Smooth muscle cell (in vitro differentiated cells): ENCODE data around the gene FXYD1. TPM values are rescaled to one million over a fixed set of nuclear protein-coding genes. Genes with fewer than 3 reads are reported as not detected.

Experiments used
- DNase-seq: peaks from one replicate; lab custom pipeline; 2025; ENCODE audit not compliant: unreplicated experiment; lab: John Stamatoyannopoulos, UW
- H2AFZ ChIP-seq: fragments of 200-600 bp; sonication (generic); 2 replicates; pipeline ENCODE4 v1.6.0; 2016; ENCODE audit warnings: antibody characterized with exemption, low read depth, mild to moderate bottlenecking
- H3F3A ChIP-seq: fragments of 200-600 bp; sonication (generic); 2 replicates; pipeline ENCODE4 v1.6.0; 2017; ENCODE audit warnings: antibody characterized with exemption, low read depth
- H3K27ac ChIP-seq: fragments of 200-600 bp; sonication (generic); 2 replicates; pipeline ENCODE4 v1.5.1; 2016; ENCODE audit warnings: low read depth, mild to moderate bottlenecking
- H3K27me3 ChIP-seq: fragments of 200-600 bp; sonication (generic); 2 replicates; pipeline ENCODE4 v1.6.1; 2016; ENCODE audit warnings: low read depth, mild to moderate bottlenecking
- H3K36me3 ChIP-seq: fragments of 200-600 bp; sonication (generic); 2 replicates; pipeline ENCODE4 v1.5.1; 2016; ENCODE audit warnings: low read depth
- H3K4me1 ChIP-seq: fragments of 200-600 bp; sonication (generic); 2 replicates; pipeline ENCODE4 v1.5.1; 2016; ENCODE audit warnings: low read depth
- H3K4me2 ChIP-seq: fragments of 200-600 bp; sonication (generic); 2 replicates; pipeline ENCODE4 v1.6.0; 2016; ENCODE audit warnings: mild to moderate bottlenecking
- H3K4me3 ChIP-seq: fragments of 200-600 bp; sonication (generic); 2 replicates; pipeline ENCODE4 v1.5.1; 2016; ENCODE audit warnings: mild to moderate bottlenecking
- H3K79me2 ChIP-seq: fragments of 200-600 bp; sonication (generic); 2 replicates; pipeline ENCODE4 v1.6.0; 2016; ENCODE audit warnings: low read depth, mild to moderate bottlenecking
- H3K9ac ChIP-seq: fragments of 200-600 bp; sonication (generic); 2 replicates; pipeline ENCODE4 v1.6.0; 2016; ENCODE audit warnings: low read depth
- H3K9me3 ChIP-seq: fragments of 200-600 bp; sonication (generic); replicated peaks from 2 replicates; pipeline ENCODE4 v1.5.1; 2016; ENCODE audit warnings: low read depth
- H4K20me1 ChIP-seq: fragments of 200-600 bp; sonication (generic); 2 replicates; pipeline ENCODE4 v1.6.0; 2016; ENCODE audit warnings: low read depth
- CTCF ChIP-seq: fragments of 200-600 bp; sonication (generic); IDR thresholded peaks from 2 replicates; pipeline ENCODE4 v1.5.1; 2017; ENCODE audit warnings: borderline replicate concordance, mild to moderate bottlenecking, antibody characterized with exemption; ENCODE audit not compliant: insufficient read depth, poor library complexity, severe bottlenecking
- WGBS: methylation state at CpG from one replicate; pipeline ENCODE4 v1.1.7; 2016; ENCODE audit warnings: low lambda C conversion rate; 5-methylcytosine and 5-hydroxymethylcytosine counted together
- polyA plus RNA-seq: library from polyadenylated mRNA; unstranded; fragments of >200 nt; fragmentation: Nextera tagmentation; extraction: Ambion mirVana; gene quantifications from 2 replicates; pipeline ENCODE4 v1.2.1, GENCODE V29; 2016
- total RNA-seq: library from RNA; depleted of rRNA; stranded (reverse); fragments of >200 nt; gene quantifications from 2 replicates; pipeline ENCODE4 v1.2.3, GENCODE V29; 2014

FXYD1 gene
- total and polyA plus RNA-seq, 2 experiments from 2014 or later = 2.7 to 3.2 TPM

GRCh38 chr19:35122687-35123551 lies 15.7 kb upstream of the FXYD1 start:
- Histone ChIP-seq H3K9me3 (no peaks in the 10 kb centered on the region), H3K9ac (no peak overlapping the region), H3K27me3 (no peaks in the 10 kb centered on the region), H3K4me2 (no peak overlapping the region), H3K27ac (no peak overlapping the region), H3K79me2 (no peaks in the 10 kb centered on the region), H4K20me1 (no peaks in the 10 kb centered on the region), H2AFZ (no peak overlapping the region), H3K36me3 (no peaks in the 10 kb centered on the region), H3K4me1 (peaks cover 10% of the 10 kb centered on the region), H3K4me3 (no peak overlapping the region), H3F3A (no peaks in the 10 kb centered on the region)
- WGBS = 82% methylated on average over 17 of the region's 19 CpGs
- TF ChIP-seq CTCF = no peak
- no peak for DNase-seq

GRCh38 chr19:35123573-35123972 lies 15.1 kb upstream of the FXYD1 start:
- Histone ChIP-seq H2AFZ (no peak overlapping the region), H3K9ac (no peak overlapping the region), H3K27me3 (no peaks in the 10 kb centered on the region), H3K79me2 (no peaks in the 10 kb centered on the region), H3F3A (no peaks in the 10 kb centered on the region), H3K9me3 (no peaks in the 10 kb centered on the region), H4K20me1 (no peaks in the 10 kb centered on the region), H3K4me3 (no peak overlapping the region), H3K4me1 (peaks cover 10% of the 10 kb centered on the region), H3K4me2 (no peak overlapping the region), H3K27ac (no peak overlapping the region), H3K36me3 (no peaks in the 10 kb centered on the region)
- DNase-seq = no peak
- 93% methylated on average over 5 of the region's 5 CpGs for WGBS
- TF ChIP-seq CTCF = no peak

- Histone ChIP-seq H3K9ac (no peak overlapping the region), H3K36me3 (no peaks in the 10 kb centered on the region), H4K20me1 (no peaks in the 10 kb centered on the region), H3K27ac (no peak overlapping the region), H3K27me3 (no peaks in the 10 kb centered on the region), H3K4me2 (peak overlapping the region; percentile 69), H3K4me3 (peak overlapping the region; percentile 21), H3K4me1 (peaks cover 10% of the 10 kb centered on the region), H3K79me2 (no peaks in the 10 kb centered on the region), H2AFZ (peak overlapping the region; percentile 48), H3F3A (no peaks in the 10 kb centered on the region), H3K9me3 (no peaks in the 10 kb centered on the region)
- no peak for TF ChIP-seq CTCF
- DNase-seq = no peak
- 76% methylated on average over 42 of the region's 42 CpGs for WGBS
Measured at GRCh38 chr19:35124098-35125060, 14.2 kb upstream of the FXYD1 start.
